HepG2 (cell line): Measurements from ENCODE around the gene HERC6. TPM values are rescaled to one million over a fixed set of nuclear protein-coding genes. Genes with fewer than 3 reads are reported as not detected.

Experiments used
- FLYWCH1 ChIP-seq: sonication (generic); formaldehyde crosslinking; IDR thresholded peaks from 2 replicates; pipeline ENCODE4 v1.8.1; 2023; ENCODE audit warnings: mild to moderate bottlenecking, missing genetic modification reagents
- FOSL2 ChIP-seq: sonication (generic); formaldehyde crosslinking; IDR thresholded peaks from 2 replicates; pipeline ENCODE4 v1.4.0; 2020; ENCODE audit warnings: missing genetic modification reagents
- HNRNPK ChIP-seq: fragments of 200-400 bp; formaldehyde crosslinking; IDR thresholded peaks from 2 replicates; pipeline ENCODE4 v1.6.1; 2018; ENCODE audit warnings: low read length, low read depth, moderate library complexity, mild to moderate bottlenecking; ENCODE audit not compliant: poor library complexity, severe bottlenecking
- NONO ChIP-seq, 2 experiments: fragments of 450-650 bp in 1 of 2; sonication (generic) in 1 of 2; formaldehyde crosslinking in 1 of 2; IDR thresholded peaks in 1 of 2; conservative IDR thresholded peaks in 1 of 2; 2 replicates each; pipeline versions ENCODE4 v1.6.1 to v1.8.0; 2017 to 2022; ENCODE audit warnings: mild to moderate bottlenecking in 1 of 2, missing genetic modification reagents in 1 of 2, moderate library complexity in 1 of 2
- RBM39 ChIP-seq: fragments of 200-400 bp; formaldehyde crosslinking; IDR thresholded peaks from one replicate; pipeline ENCODE4 v1.6.1; 2018; ENCODE audit warnings: antibody characterized with exemption, mild to moderate bottlenecking, low read depth, low read length; ENCODE audit not compliant: poor library complexity, severe bottlenecking
- SIX1 ChIP-seq: sonication (generic); formaldehyde crosslinking; IDR thresholded peaks from 2 replicates; pipeline ENCODE4 v1.4.0; 2020; ENCODE audit warnings: missing genetic modification reagents, borderline replicate concordance
- SP140L ChIP-seq: sonication (generic); formaldehyde crosslinking; IDR thresholded peaks from 2 replicates; pipeline ENCODE4 v1.4.0; 2020; ENCODE audit warnings: missing genetic modification reagents, borderline replicate concordance
- ZNF121 ChIP-seq: sonication (generic); formaldehyde crosslinking; IDR thresholded peaks from 2 replicates; pipeline ENCODE4 v1.5.0; 2020; ENCODE audit warnings: mild to moderate bottlenecking, missing genetic modification reagents
- ZNF235 ChIP-seq: sonication (generic); formaldehyde crosslinking; IDR thresholded peaks from 2 replicates; pipeline ENCODE4 v1.8.1; 2023; ENCODE audit warnings: mild to moderate bottlenecking, missing genetic modification reagents, borderline replicate concordance
- ZNF3 ChIP-seq: IDR thresholded peaks from 2 replicates; pipeline ENCODE4 v1.7.0; 2017; ENCODE audit warnings: inconsistent platforms
- ZNF33A ChIP-seq: sonication (generic); formaldehyde crosslinking; IDR thresholded peaks from 2 replicates; pipeline ENCODE4 v1.5.1; 2020; ENCODE audit warnings: missing genetic modification reagents, mild to moderate bottlenecking, moderate library complexity, borderline replicate concordance
- ZSCAN20 ChIP-seq: sonication (generic); formaldehyde crosslinking; IDR thresholded peaks from 2 replicates; pipeline ENCODE4 v1.4.0; 2020; ENCODE audit warnings: missing genetic modification reagents, mild to moderate bottlenecking, borderline replicate concordance
- ZZZ3 ChIP-seq: sonication (generic); formaldehyde crosslinking; IDR thresholded peaks from 2 replicates; pipeline ENCODE4 v1.4.0; 2020; ENCODE audit warnings: missing genetic modification reagents, mild to moderate bottlenecking, borderline replicate concordance
- polyA plus RNA-seq, 8 experiments: library from polyadenylated mRNA; depleted of rRNA in 3 of 8; stranded (reverse) in 7 of 8; unstranded in 1 of 8; fragments of >200 nt; fragmentation: Illumina TruSeq in 4 of 8; extraction: Trizol in 4 of 8; gene quantifications; 2 replicates each; pipeline versions ENCODE4 v1.2.1 to v1.2.3, GENCODE V29; 2011 to 2016; ENCODE audit warnings: low read depth in 4 of 8, missing spikeins in 1 of 8, mixed read lengths in 1 of 8; ENCODE audit not compliant: insufficient read depth in 1 of 8
- total RNA-seq, 5 experiments: library from RNA; depleted of rRNA; stranded (reverse); fragments of >200 nt; fragmentation: Illumina TruSeq; extraction: Trizol; gene quantifications; 2 replicates each; pipeline ENCODE4 v1.2.3, GENCODE V29; 2016; ENCODE audit warnings: low read depth in 1 of 5
- TF ChIP-seq, protein P1 (sequence below): sonication (generic); formaldehyde crosslinking; IDR thresholded peaks from 2 replicates; pipeline ENCODE4 v1.4.0; 2020; ENCODE audit warnings: missing genetic modification reagents, mild to moderate bottlenecking, borderline replicate concordance
- TF ChIP-seq, protein P2 (sequence below): sonication (generic); formaldehyde crosslinking; conservative IDR thresholded peaks from 2 replicates; pipeline ENCODE4 v1.5.0; 2020; ENCODE audit warnings: missing genetic modification reagents
- TF ChIP-seq, protein P3 (sequence below): sonication (generic); formaldehyde crosslinking; conservative IDR thresholded peaks from 2 replicates; pipeline ENCODE4 v1.8.0; 2022; ENCODE audit warnings: low read depth, missing genetic modification reagents
- TF ChIP-seq, protein P4 (sequence below): sonication (generic); formaldehyde crosslinking; IDR thresholded peaks from 2 replicates; pipeline ENCODE4 v1.5.0; 2020; ENCODE audit warnings: missing genetic modification reagents, mild to moderate bottlenecking, borderline replicate concordance
- TF ChIP-seq, protein P5 (sequence below): IDR thresholded peaks from 2 replicates; pipeline ENCODE4 v1.6.1; 2012; ENCODE audit warnings: low read length, improper control_type of control experiment

HERC6 gene
- total and polyA plus RNA-seq, 2 of the 13 experiments (the other 11 are each of a cell fraction or from before 2014, with no cell fraction given) = 0.50 to 2.0 TPM

GRCh38 chr4:88378691-88379559, at the start of gene HERC6 (continued):
- TF ChIP-seq, protein P1, sequence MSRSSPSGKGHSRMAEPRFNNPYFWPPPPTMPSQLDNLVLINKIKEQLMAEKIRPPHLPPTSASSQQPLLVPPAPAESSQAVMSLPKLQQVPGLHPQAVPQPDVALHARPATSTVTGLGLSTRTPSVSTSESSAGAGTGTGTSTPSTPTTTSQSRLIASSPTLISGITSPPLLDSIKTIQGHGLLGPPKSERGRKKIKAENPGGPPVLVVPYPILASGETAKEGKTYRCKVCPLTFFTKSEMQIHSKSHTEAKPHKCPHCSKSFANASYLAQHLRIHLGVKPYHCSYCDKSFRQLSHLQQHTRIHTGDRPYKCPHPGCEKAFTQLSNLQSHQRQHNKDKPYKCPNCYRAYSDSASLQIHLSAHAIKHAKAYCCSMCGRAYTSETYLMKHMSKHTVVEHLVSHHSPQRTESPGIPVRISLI = no peak
- no peak for TF ChIP-seq NONO (IDR thresholded peaks at IDR 0.05)
- TF ChIP-seq NONO (CRISPR knock-in tag; conservative IDR thresholded peaks at IDR 0.05) = peak; percentile 83; the same call in 1 of the 2 replicates
- TF ChIP-seq, protein P2, sequence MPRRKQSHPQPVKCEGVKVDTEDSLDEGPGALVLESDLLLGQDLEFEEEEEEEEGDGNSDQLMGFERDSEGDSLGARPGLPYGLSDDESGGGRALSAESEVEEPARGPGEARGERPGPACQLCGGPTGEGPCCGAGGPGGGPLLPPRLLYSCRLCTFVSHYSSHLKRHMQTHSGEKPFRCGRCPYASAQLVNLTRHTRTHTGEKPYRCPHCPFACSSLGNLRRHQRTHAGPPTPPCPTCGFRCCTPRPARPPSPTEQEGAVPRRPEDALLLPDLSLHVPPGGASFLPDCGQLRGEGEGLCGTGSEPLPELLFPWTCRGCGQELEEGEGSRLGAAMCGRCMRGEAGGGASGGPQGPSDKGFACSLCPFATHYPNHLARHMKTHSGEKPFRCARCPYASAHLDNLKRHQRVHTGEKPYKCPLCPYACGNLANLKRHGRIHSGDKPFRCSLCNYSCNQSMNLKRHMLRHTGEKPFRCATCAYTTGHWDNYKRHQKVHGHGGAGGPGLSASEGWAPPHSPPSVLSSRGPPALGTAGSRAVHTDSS = no peak
- TF ChIP-seq ZNF121 (CRISPR knock-in tag) = no peak
- no peak for TF ChIP-seq SP140L (CRISPR knock-in tag)
- TF ChIP-seq ZSCAN20 (CRISPR knock-in tag) = peak; percentile 37; the same call in 1 of the 2 replicates
- TF ChIP-seq SIX1 (CRISPR knock-in tag) = no peak
- TF ChIP-seq FOSL2 (CRISPR knock-in tag) = no peak
- TF ChIP-seq, protein P3, sequence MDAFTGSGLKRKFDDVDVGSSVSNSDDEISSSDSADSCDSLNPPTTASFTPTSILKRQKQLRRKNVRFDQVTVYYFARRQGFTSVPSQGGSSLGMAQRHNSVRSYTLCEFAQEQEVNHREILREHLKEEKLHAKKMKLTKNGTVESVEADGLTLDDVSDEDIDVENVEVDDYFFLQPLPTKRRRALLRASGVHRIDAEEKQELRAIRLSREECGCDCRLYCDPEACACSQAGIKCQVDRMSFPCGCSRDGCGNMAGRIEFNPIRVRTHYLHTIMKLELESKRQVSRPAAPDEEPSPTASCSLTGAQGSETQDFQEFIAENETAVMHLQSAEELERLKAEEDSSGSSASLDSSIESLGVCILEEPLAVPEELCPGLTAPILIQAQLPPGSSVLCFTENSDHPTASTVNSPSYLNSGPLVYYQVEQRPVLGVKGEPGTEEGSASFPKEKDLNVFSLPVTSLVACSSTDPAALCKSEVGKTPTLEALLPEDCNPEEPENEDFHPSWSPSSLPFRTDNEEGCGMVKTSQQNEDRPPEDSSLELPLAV (CRISPR knock-in tag) = no peak
- TF ChIP-seq ZNF3 (CRISPR knock-in tag) = no peak
- no peak for TF ChIP-seq ZNF235 (CRISPR knock-in tag)
- no peak for TF ChIP-seq ZZZ3 (CRISPR knock-in tag)
- TF ChIP-seq FLYWCH1 (CRISPR knock-in tag) = no peak
- TF ChIP-seq, protein P4, sequence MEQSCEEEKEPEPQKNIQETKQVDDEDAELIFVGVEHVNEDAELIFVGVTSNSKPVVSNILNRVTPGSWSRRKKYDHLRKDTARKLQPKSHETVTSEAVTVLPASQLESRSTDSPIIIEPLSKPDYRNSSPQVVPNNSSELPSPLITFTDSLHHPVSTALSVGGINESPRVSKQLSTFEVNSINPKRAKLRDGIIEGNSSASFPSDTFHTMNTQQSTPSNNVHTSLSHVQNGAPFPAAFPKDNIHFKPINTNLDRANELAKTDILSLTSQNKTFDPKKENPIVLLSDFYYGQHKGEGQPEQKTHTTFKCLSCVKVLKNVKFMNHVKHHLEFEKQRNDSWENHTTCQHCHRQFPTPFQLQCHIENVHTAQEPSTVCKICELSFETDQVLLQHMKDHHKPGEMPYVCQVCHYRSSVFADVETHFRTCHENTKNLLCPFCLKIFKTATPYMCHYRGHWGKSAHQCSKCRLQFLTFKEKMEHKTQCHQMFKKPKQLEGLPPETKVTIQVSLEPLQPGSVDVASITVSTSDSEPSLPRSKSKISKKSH = 0 out of 2 replicates have a peak, but pooled peaks have one; percentile 41
- no peak for TF ChIP-seq ZNF33A (CRISPR knock-in tag)
- peak; percentile 50 for TF ChIP-seq HNRNPK
- TF ChIP-seq, protein P5, sequence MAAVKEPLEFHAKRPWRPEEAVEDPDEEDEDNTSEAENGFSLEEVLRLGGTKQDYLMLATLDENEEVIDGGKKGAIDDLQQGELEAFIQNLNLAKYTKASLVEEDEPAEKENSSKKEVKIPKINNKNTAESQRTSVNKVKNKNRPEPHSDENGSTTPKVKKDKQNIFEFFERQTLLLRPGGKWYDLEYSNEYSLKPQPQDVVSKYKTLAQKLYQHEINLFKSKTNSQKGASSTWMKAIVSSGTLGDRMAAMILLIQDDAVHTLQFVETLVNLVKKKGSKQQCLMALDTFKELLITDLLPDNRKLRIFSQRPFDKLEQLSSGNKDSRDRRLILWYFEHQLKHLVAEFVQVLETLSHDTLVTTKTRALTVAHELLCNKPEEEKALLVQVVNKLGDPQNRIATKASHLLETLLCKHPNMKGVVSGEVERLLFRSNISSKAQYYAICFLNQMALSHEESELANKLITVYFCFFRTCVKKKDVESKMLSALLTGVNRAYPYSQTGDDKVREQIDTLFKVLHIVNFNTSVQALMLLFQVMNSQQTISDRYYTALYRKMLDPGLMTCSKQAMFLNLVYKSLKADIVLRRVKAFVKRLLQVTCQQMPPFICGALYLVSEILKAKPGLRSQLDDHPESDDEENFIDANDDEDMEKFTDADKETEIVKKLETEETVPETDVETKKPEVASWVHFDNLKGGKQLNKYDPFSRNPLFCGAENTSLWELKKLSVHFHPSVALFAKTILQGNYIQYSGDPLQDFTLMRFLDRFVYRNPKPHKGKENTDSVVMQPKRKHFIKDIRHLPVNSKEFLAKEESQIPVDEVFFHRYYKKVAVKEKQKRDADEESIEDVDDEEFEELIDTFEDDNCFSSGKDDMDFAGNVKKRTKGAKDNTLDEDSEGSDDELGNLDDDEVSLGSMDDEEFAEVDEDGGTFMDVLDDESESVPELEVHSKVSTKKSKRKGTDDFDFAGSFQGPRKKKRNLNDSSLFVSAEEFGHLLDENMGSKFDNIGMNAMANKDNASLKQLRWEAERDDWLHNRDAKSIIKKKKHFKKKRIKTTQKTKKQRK = no peak
- no peak for TF ChIP-seq RBM39
